Measurements from ENCODE around the gene TTC28.

DNA sequence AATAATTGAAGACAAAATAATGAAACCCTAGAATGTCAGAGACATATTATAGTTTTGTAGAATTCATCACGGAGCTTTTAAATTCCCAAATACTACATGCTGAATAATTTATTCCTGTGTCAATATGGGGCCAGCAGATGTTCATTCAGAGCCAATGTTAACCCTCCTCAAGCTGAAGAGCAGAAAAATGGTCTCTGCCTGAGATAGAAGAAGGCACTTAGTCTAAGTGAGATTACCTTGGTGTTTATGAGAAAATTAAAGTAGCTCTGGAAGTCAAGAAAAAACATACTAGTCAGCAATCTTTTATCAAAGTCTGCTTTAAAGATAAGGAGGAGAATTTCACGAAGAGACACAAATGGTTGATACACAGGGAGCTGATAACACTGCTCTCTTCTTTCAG lies 328.2 kb downstream of the TTC28 start:
- TF ChIP-seq, protein P1, sequence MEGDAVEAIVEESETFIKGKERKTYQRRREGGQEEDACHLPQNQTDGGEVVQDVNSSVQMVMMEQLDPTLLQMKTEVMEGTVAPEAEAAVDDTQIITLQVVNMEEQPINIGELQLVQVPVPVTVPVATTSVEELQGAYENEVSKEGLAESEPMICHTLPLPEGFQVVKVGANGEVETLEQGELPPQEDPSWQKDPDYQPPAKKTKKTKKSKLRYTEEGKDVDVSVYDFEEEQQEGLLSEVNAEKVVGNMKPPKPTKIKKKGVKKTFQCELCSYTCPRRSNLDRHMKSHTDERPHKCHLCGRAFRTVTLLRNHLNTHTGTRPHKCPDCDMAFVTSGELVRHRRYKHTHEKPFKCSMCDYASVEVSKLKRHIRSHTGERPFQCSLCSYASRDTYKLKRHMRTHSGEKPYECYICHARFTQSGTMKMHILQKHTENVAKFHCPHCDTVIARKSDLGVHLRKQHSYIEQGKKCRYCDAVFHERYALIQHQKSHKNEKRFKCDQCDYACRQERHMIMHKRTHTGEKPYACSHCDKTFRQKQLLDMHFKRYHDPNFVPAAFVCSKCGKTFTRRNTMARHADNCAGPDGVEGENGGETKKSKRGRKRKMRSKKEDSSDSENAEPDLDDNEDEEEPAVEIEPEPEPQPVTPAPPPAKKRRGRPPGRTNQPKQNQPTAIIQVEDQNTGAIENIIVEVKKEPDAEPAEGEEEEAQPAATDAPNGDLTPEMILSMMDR (IDR thresholded peaks at IDR 0.05) = no peak
- TF ChIP-seq POLR2A (IDR thresholded peaks at IDR 0.05) = no peak

Measured in uterus (tissue), 2 donors.